ENCODE results near the gene MARK4. TPM values are rescaled to one million over a fixed set of nuclear protein-coding genes. Genes with fewer than 3 reads are reported as not detected.

The MARK4 gene
- total and polyA plus RNA-seq, 10 donors: 6.5 to 45.8 (median 26.3) TPM

DNA sequence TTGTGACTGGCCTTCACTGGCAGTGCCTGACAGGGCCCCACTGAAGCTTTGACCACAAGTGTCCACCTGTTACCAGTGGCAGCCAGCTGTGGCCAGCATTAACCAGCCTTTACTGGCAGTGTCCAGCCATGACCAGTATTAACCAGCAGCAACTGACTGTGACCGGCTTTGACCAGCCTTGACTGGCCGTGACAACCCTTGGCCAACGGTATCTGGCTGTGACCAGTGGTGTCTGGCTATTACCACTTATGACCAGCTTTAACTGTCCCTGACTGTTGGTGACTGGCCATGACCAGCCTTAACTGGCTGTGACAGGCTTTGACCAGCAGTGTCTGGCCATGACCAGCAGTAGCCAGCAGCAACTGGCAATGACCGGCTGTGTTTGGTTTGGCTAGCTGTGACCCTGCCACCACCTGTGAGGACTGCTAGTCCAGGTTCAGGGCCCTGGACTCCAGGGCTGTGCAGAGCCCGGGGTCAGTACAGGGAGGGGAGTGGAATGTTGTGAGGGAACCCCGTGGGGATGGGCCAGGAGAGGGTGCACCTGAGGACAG lies 39.4 kb downstream of the MARK4 start:
- TF ChIP-seq POLR2A (IDR thresholded peaks at IDR 0.05) (no peak), POLR2AphosphoS5 (IDR thresholded peaks at IDR 0.05) (no peak)
- TF ChIP-seq, protein P1, sequence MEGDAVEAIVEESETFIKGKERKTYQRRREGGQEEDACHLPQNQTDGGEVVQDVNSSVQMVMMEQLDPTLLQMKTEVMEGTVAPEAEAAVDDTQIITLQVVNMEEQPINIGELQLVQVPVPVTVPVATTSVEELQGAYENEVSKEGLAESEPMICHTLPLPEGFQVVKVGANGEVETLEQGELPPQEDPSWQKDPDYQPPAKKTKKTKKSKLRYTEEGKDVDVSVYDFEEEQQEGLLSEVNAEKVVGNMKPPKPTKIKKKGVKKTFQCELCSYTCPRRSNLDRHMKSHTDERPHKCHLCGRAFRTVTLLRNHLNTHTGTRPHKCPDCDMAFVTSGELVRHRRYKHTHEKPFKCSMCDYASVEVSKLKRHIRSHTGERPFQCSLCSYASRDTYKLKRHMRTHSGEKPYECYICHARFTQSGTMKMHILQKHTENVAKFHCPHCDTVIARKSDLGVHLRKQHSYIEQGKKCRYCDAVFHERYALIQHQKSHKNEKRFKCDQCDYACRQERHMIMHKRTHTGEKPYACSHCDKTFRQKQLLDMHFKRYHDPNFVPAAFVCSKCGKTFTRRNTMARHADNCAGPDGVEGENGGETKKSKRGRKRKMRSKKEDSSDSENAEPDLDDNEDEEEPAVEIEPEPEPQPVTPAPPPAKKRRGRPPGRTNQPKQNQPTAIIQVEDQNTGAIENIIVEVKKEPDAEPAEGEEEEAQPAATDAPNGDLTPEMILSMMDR (IDR thresholded peaks at IDR 0.05 in 8 of 11, conservative IDR thresholded peaks at IDR 0.05 in 3 of 11): no peak
- DNase-seq: no peak
- Histone ChIP-seq H3K27ac (no peak overlapping the region), H3K27me3 (replicated peaks in 1 of 7) (no peaks in the 10 kb centered on the region), H3K9me3 (peaks cover 0 to 15% (median 7%) of the 10 kb centered on the region in 8 donors), H3K4me1 (no peaks in the 10 kb centered on the region), H3K36me3 (peaks cover 0 to 99% (median 43%) of the 10 kb centered on the region in 6 donors), H3K4me3 (no peak overlapping the region)
- 88 to 100% (median 95%) methylated on average over 4 to 6 of the region's 6 CpGs for WGBS, 5 donors
- intact Hi-C loops (cut with DNase I; ENCODE audit: low total_unique reads): no loop called here

DNA sequence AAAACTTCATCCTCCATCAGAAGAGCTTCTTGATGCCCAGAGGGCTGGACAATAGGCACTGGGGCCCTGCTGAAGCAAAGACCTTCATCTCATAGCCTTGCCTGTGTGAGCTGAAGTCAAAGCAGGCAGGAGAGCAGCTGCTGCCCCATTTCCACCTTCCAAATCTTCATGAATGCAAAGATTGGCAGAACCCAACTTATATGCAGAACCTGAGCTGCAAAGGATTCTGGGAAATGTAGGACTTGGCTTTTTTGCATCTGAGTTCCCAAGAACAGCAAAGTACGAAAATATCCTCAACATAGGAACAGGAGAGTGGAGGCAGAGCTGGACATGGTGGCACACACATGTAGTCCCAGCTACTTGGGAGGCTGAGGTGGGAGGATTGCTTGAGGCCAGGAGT lies 40.8 kb downstream of the MARK4 start:
- intact Hi-C loops (cut with DNase I; ENCODE audit: low total_unique reads): no loop called here

DNA sequence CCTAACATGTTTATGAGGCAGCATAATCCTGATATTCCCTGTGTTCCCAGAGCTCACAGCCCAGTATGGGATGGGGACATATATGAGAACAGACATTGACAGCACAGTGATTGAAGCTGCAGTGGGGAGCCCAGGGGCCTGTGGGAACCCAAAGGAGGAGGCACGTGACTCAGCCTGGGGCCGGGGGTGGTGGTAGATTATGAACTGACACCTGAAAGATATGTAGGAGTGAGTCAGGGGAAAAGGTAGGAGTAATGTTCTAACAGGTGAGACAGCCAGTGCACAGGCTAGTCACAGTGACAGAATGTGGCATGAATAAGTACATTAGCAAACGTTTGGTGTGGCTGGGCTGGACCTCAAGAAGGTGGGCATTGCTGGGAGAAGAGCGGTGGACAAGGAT lies 42.6 kb downstream of the MARK4 start:
- no peak overlapping the region for H3K4me3 ChIP-seq
- no peaks in the 10 kb centered on the region for H3K4me1 ChIP-seq
- peaks cover 0 to 99% (median 36%) of the 10 kb centered on the region in 6 donors for H3K36me3 ChIP-seq
- DNase-seq: no peak
- no peaks in the 10 kb centered on the region for H3K27me3 ChIP-seq (replicated peaks in 1 of 7)
- peaks cover 0 to 15% (median 7%) of the 10 kb centered on the region in 8 donors for H3K9me3 ChIP-seq
- H3K27ac ChIP-seq: no peak overlapping the region
- intact Hi-C loops (cut with DNase I; ENCODE audit: low total_unique reads): no loop called here
- WGBS, 5 donors: 80 to 90% (median 85%) methylated on average over 4 of the region's 4 CpGs
- TF ChIP-seq, protein P1 (IDR thresholded peaks at IDR 0.05 in 8 of 11, conservative IDR thresholded peaks at IDR 0.05 in 3 of 11): no peak
- TF ChIP-seq POLR2AphosphoS5 (IDR thresholded peaks at IDR 0.05) (no peak), POLR2A (IDR thresholded peaks at IDR 0.05) (no peak)

More for the DNA sequence above, 40.8 kb downstream of the MARK4 start:
- no peaks in the 10 kb centered on the region for H3K27me3 ChIP-seq (replicated peaks in 1 of 7)
- H3K27ac ChIP-seq: no peak overlapping the region
- TF ChIP-seq, protein P1 (IDR thresholded peaks at IDR 0.05 in 8 of 11, conservative IDR thresholded peaks at IDR 0.05 in 3 of 11): no peak
- TF ChIP-seq POLR2AphosphoS5 (IDR thresholded peaks at IDR 0.05): no peak
- no peak for TF ChIP-seq POLR2A (IDR thresholded peaks at IDR 0.05)
- no peaks in the 10 kb centered on the region for H3K4me1 ChIP-seq
- peaks cover 0 to 15% (median 7%) of the 10 kb centered on the region in 8 donors for H3K9me3 ChIP-seq
- no peak overlapping the region for H3K4me3 ChIP-seq
- DNase-seq: no peak
- 93 to 100% (median 100%) methylated on average over 1 of the region's 1 CpG for WGBS, 5 donors
- peaks cover 0 to 99% (median 47%) of the 10 kb centered on the region in 6 donors for H3K36me3 ChIP-seq

DNA sequence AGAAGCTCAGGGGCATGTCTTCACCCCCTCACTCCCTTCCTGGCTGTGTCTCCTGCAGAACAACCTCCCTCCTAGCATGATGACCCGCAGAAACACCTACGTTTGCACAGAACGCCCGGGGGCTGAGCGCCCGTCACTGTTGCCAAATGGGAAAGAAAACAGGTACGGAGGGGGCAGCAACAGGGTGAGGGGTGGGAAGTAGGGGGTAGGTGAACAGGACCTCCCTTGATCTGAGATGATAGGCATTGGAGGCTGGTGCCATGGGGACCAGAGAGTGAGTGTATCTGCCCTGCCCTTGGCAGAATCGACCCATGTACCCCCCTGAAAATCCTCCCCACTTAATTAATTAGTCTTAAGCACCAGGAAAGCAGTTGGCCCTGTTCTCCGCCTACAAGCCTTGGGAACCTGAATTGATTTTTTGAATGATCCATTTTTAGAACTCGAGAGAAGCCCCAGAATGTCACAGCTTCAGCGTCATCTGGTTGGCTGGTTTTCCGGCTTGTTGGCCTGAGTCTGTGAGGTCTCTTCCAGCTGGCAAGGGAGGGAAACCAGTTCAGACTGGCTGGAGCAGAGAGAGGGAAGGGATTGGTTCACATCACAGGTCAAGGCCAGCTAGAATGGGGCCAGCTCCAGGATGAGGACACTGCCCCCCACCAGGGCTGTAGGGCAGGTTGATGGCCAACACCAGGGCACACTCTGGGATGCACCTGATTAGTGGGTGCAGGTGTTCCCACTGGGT lies 43.4 kb downstream of the MARK4 start:
- intact Hi-C loops (cut with DNase I; ENCODE audit: low total_unique reads): no loop called here
- WGBS, 5 donors: 89 to 95% (median 94%) methylated on average over 12 of the region's 12 CpGs

More for the DNA sequence above, 43.4 kb downstream of the MARK4 start:
- Histone ChIP-seq H3K27me3 (replicated peaks in 1 of 7) (no peaks in the 10 kb centered on the region), H3K4me3 (no peak overlapping the region), H3K9me3 (peaks cover 0 to 15% (median 7%) of the 10 kb centered on the region in 8 donors), H3K27ac (no peak overlapping the region), H3K36me3 (peaks cover 0 to 99% (median 32%) of the 10 kb centered on the region in 6 donors), H3K4me1 (no peaks in the 10 kb centered on the region)
- TF ChIP-seq POLR2AphosphoS5 (IDR thresholded peaks at IDR 0.05): no peak
- TF ChIP-seq POLR2A (IDR thresholded peaks at IDR 0.05): no peak
- TF ChIP-seq, protein P1 (IDR thresholded peaks at IDR 0.05 in 8 of 11, conservative IDR thresholded peaks at IDR 0.05 in 3 of 11): no peak
- no peak for DNase-seq

Measured in spleen (tissue), 11 donors.